Mesodermal cell (in vitro differentiated cells): ENCODE data around the gene C13orf46.

ENCODE experiments used
- H3K27ac ChIP-seq: 2 replicates; pipeline ENCODE4 v1.7.0; 2013; ENCODE audit warnings: mild to moderate bottlenecking, low read depth, low read length, moderate library complexity; ENCODE audit not compliant: severe bottlenecking
- H3K36me3 ChIP-seq: 2 replicates; pipeline ENCODE4 v1.7.1; 2013; ENCODE audit warnings: mild to moderate bottlenecking, low read length, moderate library complexity; ENCODE audit not compliant: control insufficient read depth, insufficient read depth
- H3K4me1 ChIP-seq: one replicate; pipeline ENCODE4 v1.7.1; 2013; ENCODE audit warnings: mild to moderate bottlenecking, low read length; ENCODE audit not compliant: insufficient read depth, control insufficient read depth, poor library complexity, severe bottlenecking
- H3K4me3 ChIP-seq: 2 replicates; pipeline ENCODE4 v1.7.0; 2013; ENCODE audit warnings: low read length, control low read depth, mild to moderate bottlenecking; ENCODE audit not compliant: insufficient read depth, poor library complexity, severe bottlenecking; ENCODE audit errors: extremely low read depth
- H3K9me3 ChIP-seq: 2 replicates; pipeline ENCODE4 v1.7.1; 2013; ENCODE audit warnings: mild to moderate bottlenecking, low read length, moderate library complexity; ENCODE audit not compliant: control insufficient read depth
- WGBS, 2 experiments: methylation state at CpG; one replicate each; pipeline ENCODE4 v1.1.5; 2013; ENCODE audit warnings: missing lambda C conversion rate in 2 of 2; ENCODE audit not compliant: insufficient coverage in 2 of 2; 5-methylcytosine and 5-hydroxymethylcytosine counted together

Gene C13orf46

GRCh38 chr13:113951246-113951999, 22.5 kb downstream of the C13orf46 start:
- no peaks in the 10 kb centered on the region for H3K4me1 ChIP-seq
- no peaks in the 10 kb centered on the region for H3K9me3 ChIP-seq
- peaks cover 11% of the 10 kb centered on the region for H3K36me3 ChIP-seq
- H3K27ac ChIP-seq = no peak overlapping the region
- no peak overlapping the region for H3K4me3 ChIP-seq
- WGBS, 2 experiments = 63 to 66% methylated on average over 35 to 40 of the region's 42 CpGs

GRCh38 chr13:113950451-113951245, 23.2 kb downstream of the C13orf46 start:
- peaks cover 8% of the 10 kb centered on the region for H3K36me3 ChIP-seq
- no peaks in the 10 kb centered on the region for H3K4me1 ChIP-seq
- no peak overlapping the region for H3K27ac ChIP-seq
- 83 to 89% methylated on average over 23 to 24 of the region's 24 CpGs for WGBS, 2 experiments
- no peaks in the 10 kb centered on the region for H3K9me3 ChIP-seq
- H3K4me3 ChIP-seq = no peak overlapping the region

- H3K9me3 ChIP-seq = no peaks in the 10 kb centered on the region
- H3K4me3 ChIP-seq = no peak overlapping the region
- no peaks in the 10 kb centered on the region for H3K4me1 ChIP-seq
- WGBS, 2 experiments = 89 to 93% methylated on average over 4 of the region's 5 CpGs
- H3K36me3 ChIP-seq = peaks cover 2% of the 10 kb centered on the region
- H3K27ac ChIP-seq = no peak overlapping the region
These were observed 24.3 kb downstream of the C13orf46 start for GRCh38 chr13:113949546-113949945.

DNA sequence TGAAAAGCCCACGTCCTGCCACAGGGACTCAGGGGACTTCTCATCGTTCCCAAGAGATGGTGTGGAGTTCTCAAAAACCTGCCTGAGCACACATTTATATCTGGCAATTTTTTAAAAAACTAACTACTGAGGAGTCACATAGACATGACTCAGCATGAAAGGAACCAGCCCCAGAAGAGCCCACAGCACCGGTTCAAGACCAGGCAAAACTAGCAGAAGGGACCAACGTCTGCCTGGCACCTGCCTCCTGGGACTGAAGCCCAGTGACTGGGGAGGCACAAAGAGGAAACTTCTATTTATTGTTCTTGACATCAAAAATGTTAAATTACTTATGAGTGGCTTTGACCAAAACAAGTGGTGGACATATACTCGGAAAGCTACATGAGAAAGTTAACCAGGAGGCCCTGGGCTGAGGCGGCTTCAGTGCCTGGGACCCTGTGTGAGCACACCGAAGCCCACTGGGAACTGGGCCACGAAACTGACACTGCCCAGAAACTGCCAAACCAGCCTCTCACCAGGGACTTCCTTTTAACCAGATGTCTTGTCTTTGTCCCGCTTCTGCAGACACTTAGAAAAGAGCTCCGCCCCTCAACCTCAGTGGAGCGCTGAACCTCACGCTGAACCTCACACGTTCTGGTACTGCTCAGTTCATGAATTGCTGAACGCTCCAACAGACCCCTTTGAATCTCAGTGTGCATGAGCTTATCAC, 25.7 kb downstream of the C13orf46 start:
- Histone ChIP-seq H3K36me3 (no peaks in the 10 kb centered on the region), H3K9me3 (no peaks in the 10 kb centered on the region), H3K27ac (no peak overlapping the region), H3K4me1 (no peaks in the 10 kb centered on the region), H3K4me3 (no peak overlapping the region)
- WGBS, 2 experiments = 91 to 92% methylated on average over 11 to 12 of the region's 14 CpGs

DNA sequence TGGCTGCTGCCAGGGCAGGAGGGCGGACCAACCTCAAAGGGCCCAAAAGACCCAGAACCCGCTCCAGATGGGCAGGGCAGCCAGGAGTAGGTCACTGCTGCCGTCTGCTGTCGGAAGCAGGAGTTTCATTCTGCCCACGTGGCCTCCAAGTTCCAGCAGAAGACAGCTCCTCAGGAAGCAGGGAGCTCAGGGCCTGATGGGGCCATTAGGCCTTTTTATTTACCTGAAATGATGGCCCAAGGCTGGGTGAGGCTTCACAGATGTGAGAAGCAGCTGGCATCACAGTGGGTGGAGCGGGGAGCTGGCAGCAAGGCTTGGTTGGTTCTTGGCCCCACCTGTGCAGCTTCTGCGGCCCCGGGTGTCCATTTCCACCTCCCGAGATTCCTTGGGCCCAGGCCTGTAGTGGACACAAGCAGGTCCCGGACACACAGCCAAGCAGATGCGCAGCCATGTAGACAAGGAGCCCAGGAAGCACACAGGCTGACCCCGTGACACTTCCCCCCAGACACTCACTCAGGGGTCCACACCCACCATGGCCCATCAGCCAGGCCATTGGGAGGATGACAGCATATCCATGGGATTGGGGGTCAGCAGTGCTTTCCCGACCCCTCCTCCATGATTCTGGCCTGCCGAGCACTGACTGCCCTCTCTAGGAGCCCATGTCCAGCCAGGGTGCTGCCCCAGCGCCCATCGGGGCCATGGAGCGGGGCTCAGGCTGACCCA, 26.4 kb downstream of the C13orf46 start:
- H3K27ac ChIP-seq = no peak overlapping the region
- no peaks in the 10 kb centered on the region for H3K9me3 ChIP-seq
- H3K4me1 ChIP-seq = no peaks in the 10 kb centered on the region
- WGBS, 2 experiments = 82 to 84% methylated on average over 16 of the region's 17 CpGs
- H3K36me3 ChIP-seq = no peaks in the 10 kb centered on the region
- H3K4me3 ChIP-seq = no peak overlapping the region

DNA sequence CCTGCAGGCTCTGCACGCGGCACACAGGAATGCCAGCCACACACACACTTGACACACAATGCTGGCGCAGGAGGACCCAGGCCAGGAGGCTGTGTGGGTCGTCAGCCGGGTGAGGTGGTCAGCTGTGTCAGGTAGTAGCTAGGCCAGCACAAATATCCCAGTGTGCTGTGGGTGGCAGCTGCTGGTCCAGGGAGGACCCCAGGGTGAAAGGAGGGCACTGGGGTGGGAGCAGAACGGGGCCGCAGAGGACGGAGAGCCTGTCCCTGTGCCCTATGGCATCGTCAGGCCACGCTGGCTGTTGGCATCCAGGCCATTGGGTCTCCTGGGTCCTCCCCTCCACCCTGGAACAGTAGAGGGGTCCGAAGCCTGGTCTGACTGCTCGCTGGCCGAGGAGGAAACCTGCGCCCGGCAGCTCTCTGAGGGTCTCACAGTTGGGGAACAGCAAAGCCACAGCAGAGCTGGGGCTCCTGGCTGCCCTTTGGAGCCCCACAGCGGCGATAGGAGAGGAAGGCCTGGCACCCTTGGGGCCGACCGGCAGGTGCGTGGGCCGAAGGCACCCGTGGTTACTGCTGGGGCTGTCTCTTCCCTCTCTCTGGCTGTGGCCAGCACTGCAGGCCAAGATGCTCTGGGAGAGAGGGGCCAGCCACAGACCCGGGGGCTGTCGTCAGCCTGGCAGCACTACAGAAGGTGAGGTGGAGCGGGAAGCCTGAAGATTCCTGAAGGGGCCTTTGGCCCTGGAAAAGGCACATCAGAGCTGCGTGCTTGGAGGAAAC, 27.3 kb downstream of the C13orf46 start:
- no peaks in the 10 kb centered on the region for H3K36me3 ChIP-seq
- no peaks in the 10 kb centered on the region for H3K4me1 ChIP-seq
- no peak overlapping the region for H3K4me3 ChIP-seq
- H3K9me3 ChIP-seq = no peaks in the 10 kb centered on the region
- H3K27ac ChIP-seq = no peak overlapping the region
- WGBS, 2 experiments = 94 to 97% methylated on average over 24 of the region's 26 CpGs

DNA sequence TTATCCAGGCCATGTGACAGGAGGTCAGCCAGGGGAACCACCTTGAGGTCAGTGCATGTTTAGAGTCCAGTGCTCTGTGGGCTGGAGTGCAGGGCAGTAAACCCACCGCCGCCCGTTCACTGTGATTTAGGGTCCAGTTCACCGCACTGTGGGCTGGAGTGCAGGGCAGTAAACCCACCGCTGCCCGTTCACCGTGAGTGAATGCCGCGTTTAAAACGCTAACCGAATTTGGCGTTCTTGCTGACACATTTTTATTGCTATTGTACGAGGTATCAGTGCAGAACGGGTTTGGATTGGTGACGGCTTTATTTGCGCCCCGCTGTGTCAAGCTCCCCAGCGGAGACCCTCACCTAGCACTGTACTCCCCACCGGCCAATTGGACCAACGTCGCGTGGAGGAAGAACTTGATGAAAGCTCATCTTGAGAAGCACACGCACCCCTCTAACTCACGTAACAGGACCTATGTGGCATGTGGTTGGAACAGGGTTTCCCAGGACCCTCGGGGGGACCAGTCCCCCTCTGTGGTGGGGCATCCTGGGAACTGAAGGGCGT, 27.9 kb downstream of the C13orf46 start:
- H3K4me1 ChIP-seq = no peaks in the 10 kb centered on the region
- WGBS, 2 experiments = 93 to 94% methylated on average over 23 to 25 of the region's 26 CpGs
- no peak overlapping the region for H3K27ac ChIP-seq
- H3K36me3 ChIP-seq = no peaks in the 10 kb centered on the region
- H3K9me3 ChIP-seq = no peaks in the 10 kb centered on the region
- H3K4me3 ChIP-seq = no peak overlapping the region

- WGBS, 2 experiments = 90 to 95% methylated on average over 12 to 15 of the region's 19 CpGs
- no peak overlapping the region for H3K27ac ChIP-seq
- H3K4me3 ChIP-seq = no peak overlapping the region
- H3K4me1 ChIP-seq = no peaks in the 10 kb centered on the region
- H3K9me3 ChIP-seq = no peaks in the 10 kb centered on the region
- H3K36me3 ChIP-seq = no peaks in the 10 kb centered on the region
These were observed 29.9 kb downstream of the C13orf46 start for GRCh38 chr13:113943821-113944565.

GRCh38 chr13:113942591-113943103, 31.2 kb downstream of the C13orf46 start:
- no peak overlapping the region for H3K4me3 ChIP-seq
- WGBS, 2 experiments = 96 to 97% methylated on average over 19 to 23 of the region's 23 CpGs
- H3K4me1 ChIP-seq = no peaks in the 10 kb centered on the region
- no peak overlapping the region for H3K27ac ChIP-seq
- no peaks in the 10 kb centered on the region for H3K36me3 ChIP-seq
- no peaks in the 10 kb centered on the region for H3K9me3 ChIP-seq
